Measurements from ENCODE around the gene ATRNL1. TPM values are rescaled to one million over a fixed set of nuclear protein-coding genes. Genes with fewer than 3 reads are reported as not detected.

Gene ATRNL1
- polyA plus RNA-seq, 3 donors, result not detected

DNA sequence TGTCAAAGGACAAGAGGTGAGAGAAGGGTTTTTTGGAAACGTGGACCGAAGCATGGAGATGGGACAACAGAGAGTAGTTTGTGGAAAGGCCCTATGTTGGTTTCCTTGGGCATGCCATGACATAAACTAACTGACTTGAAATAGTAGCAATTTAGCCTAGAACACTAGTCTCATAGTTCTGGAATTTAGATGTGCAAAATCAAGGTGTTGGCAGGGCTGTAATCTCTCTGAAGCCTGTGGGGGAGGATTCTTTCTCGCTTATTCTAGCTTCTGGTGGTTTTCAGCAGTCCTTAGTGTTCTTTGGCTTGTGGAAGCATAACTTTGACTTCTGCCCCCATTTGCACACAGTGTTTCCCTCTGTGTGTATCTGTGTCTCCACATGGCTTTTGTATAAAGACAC is 896.5 kb downstream of the ATRNL1 start:
- H3K27ac ChIP-seq (ENCODE audit: low read depth in 1 of 2, low read length in 2 of 2), result no peak overlapping the region
- no peak for DNase-seq
- Mint-ChIP-seq H3K27ac (no peak overlapping the region), H3K27me3 (ENCODE audit: low read depth in 3 of 3) (peaks cover 0 to 2% (median 0%) of the 10 kb centered on the region in 3 donors), H3K36me3 (no peaks in the 10 kb centered on the region), H3K4me1 (no peaks in the 10 kb centered on the region), H3K4me3 (no peak overlapping the region), H3K9me3 (peaks cover 0 to 14% (median 9%) of the 10 kb centered on the region in 7 donors)
- no CpG with 5 or more reads among the region's 3 CpGs for WGBS (ENCODE audit: insufficient coverage)
- no peak overlapping the region for H2AFZ ChIP-seq (ENCODE audit: insufficient read depth, low read depth, low read length, poor library complexity, severe bottlenecking)
- no peaks in the 10 kb centered on the region for H4K20me1 ChIP-seq (ENCODE audit: insufficient read depth, low read length)
- peaks cover 11 to 19% of the 10 kb centered on the region in 2 donors for H3K9me3 ChIP-seq (replicated peaks in 1 of 2; ENCODE audit: control insufficient read depth in 1 of 2, insufficient read depth in 1 of 2, low read length in 2 of 2)
- no peak overlapping the region for H3K4me3 ChIP-seq (replicated peaks in 1 of 3; ENCODE audit: low read depth in 2 of 3, low read length in 3 of 3)
- intact Hi-C loops (cut with micrococcal nuclease), result no loop called here
- H3K9ac ChIP-seq (ENCODE audit: insufficient read depth, low read length, poor library complexity, severe bottlenecking), result no peak overlapping the region
- no peaks in the 10 kb centered on the region for H3K27me3 ChIP-seq (ENCODE audit: control insufficient read depth in 2 of 2, insufficient read depth in 2 of 2, low read length in 2 of 2)
- H3K79me2 ChIP-seq (ENCODE audit: insufficient read depth, low read length), result no peaks in the 10 kb centered on the region
- H3K36me3 ChIP-seq (replicated peaks in 1 of 2; ENCODE audit: control insufficient read depth in 1 of 2, insufficient read depth in 2 of 2, low read length in 2 of 2), result no peaks in the 10 kb centered on the region
- TF ChIP-seq, protein P1, sequence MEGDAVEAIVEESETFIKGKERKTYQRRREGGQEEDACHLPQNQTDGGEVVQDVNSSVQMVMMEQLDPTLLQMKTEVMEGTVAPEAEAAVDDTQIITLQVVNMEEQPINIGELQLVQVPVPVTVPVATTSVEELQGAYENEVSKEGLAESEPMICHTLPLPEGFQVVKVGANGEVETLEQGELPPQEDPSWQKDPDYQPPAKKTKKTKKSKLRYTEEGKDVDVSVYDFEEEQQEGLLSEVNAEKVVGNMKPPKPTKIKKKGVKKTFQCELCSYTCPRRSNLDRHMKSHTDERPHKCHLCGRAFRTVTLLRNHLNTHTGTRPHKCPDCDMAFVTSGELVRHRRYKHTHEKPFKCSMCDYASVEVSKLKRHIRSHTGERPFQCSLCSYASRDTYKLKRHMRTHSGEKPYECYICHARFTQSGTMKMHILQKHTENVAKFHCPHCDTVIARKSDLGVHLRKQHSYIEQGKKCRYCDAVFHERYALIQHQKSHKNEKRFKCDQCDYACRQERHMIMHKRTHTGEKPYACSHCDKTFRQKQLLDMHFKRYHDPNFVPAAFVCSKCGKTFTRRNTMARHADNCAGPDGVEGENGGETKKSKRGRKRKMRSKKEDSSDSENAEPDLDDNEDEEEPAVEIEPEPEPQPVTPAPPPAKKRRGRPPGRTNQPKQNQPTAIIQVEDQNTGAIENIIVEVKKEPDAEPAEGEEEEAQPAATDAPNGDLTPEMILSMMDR (IDR thresholded peaks at IDR 0.05), result no peak
- no peak overlapping the region for H3K4me2 ChIP-seq (replicated peaks; ENCODE audit: extremely low read depth, low read length, poor library complexity, severe bottlenecking)
- no peaks in the 10 kb centered on the region for H3K4me1 ChIP-seq (ENCODE audit: control insufficient read depth in 1 of 2, insufficient read depth in 2 of 2, low read length in 2 of 2)

DNA sequence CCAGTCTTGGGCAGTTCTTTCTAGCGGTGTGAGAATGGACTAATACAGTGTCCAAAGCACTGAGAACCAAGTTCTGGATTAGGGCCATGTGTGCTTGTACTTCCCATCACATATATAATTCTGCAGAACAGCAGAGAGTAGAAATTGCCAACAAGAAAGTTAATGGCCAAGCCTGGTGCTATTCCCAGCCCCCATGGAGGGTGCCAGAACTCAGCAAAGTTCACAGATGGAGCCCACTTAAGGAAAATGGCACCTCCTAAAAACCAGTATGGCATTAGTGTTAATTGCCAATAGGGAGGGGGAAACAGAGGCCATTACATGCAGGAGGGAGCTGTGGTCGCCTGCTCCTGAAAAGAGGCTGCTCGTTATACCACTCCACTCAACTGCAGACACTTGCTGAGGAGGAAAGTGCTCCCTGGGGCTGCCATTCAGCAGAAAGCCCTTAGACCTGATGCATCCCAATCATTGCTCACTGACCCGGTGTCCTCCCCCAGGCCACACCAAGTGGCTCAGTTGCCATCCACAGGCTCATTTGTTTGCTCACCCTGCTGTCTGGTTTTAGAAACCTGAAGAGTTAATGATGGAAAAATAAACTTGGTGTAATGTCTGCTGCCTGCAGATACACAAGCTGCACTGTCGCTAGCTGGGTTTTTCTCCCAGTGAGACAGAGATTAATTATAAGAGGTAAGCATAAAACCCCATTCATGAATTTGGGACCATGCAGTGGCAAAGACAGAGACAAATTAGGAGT is 899.2 kb downstream of the ATRNL1 start:
- no peak overlapping the region for H3K4me3 Mint-ChIP-seq
- H3K27ac ChIP-seq (ENCODE audit: low read depth in 1 of 2, low read length in 2 of 2), result no peak overlapping the region

More for the DNA sequence above, 899.2 kb downstream of the ATRNL1 start:
- Histone ChIP-seq H4K20me1 (ENCODE audit: insufficient read depth, low read length) (no peaks in the 10 kb centered on the region), H3K36me3 (replicated peaks in 1 of 2; ENCODE audit: control insufficient read depth in 1 of 2, insufficient read depth in 2 of 2, low read length in 2 of 2) (no peaks in the 10 kb centered on the region), H3K4me1 (ENCODE audit: control insufficient read depth in 1 of 2, insufficient read depth in 2 of 2, low read length in 2 of 2) (no peaks in the 10 kb centered on the region), H3K4me3 (replicated peaks in 1 of 3; ENCODE audit: low read depth in 2 of 3, low read length in 3 of 3) (no peak overlapping the region), H3K4me2 (replicated peaks; ENCODE audit: extremely low read depth, low read length, poor library complexity, severe bottlenecking) (no peak overlapping the region), H3K9me3 (replicated peaks in 1 of 2; ENCODE audit: control insufficient read depth in 1 of 2, insufficient read depth in 1 of 2, low read length in 2 of 2) (peaks cover 11 to 19% of the 10 kb centered on the region in 2 donors), H3K79me2 (ENCODE audit: insufficient read depth, low read length) (no peaks in the 10 kb centered on the region), H3K9ac (ENCODE audit: insufficient read depth, low read length, poor library complexity, severe bottlenecking) (no peak overlapping the region), H3K27me3 (ENCODE audit: control insufficient read depth in 2 of 2, insufficient read depth in 2 of 2, low read length in 2 of 2) (no peaks in the 10 kb centered on the region), H2AFZ (ENCODE audit: insufficient read depth, low read depth, low read length, poor library complexity, severe bottlenecking) (no peak overlapping the region)
- Mint-ChIP-seq H3K36me3 (no peaks in the 10 kb centered on the region), H3K9me3 (peaks cover 0 to 16% (median 10%) of the 10 kb centered on the region in 7 donors), H3K27ac (no peak overlapping the region), H3K27me3 (ENCODE audit: low read depth in 3 of 3) (peaks cover 0 to 2% (median 0%) of the 10 kb centered on the region in 3 donors), H3K4me1 (no peaks in the 10 kb centered on the region)
- WGBS (ENCODE audit: insufficient coverage), result 68% methylated on average over 2 of the region's 5 CpGs
- no peak for DNase-seq
- TF ChIP-seq, protein P1 (IDR thresholded peaks at IDR 0.05), result no peak
- intact Hi-C loops (cut with micrococcal nuclease), result no loop called here

All from CD14-positive monocyte (primary cell).